Ovary (tissue), 3 donors: ENCODE data around the gene INIP.
"Not testable (repeated sequence)": the region's sequence is repeated elsewhere in the genome, so short reads cannot be mapped to it uniquely, and the experiment has no call there.

Source experiments
- EP300 ChIP-seq: sonication (generic); formaldehyde crosslinking; IDR thresholded peaks from one replicate; pipeline ENCODE4 v1.6.1; 2017; ENCODE audit warnings: antibody characterized with exemption
- POLR2A ChIP-seq: fragments of 450-650 bp; IDR thresholded peaks from one replicate; pipeline ENCODE4 v1.6.1; 2017; ENCODE audit warnings: antibody characterized with exemption, mild to moderate bottlenecking, moderate library complexity
- TF ChIP-seq, protein P1 (sequence below), 3 donors: fragments of 450-650 bp in 2 of 3; fragments of 200-600 bp in 1 of 3; IDR thresholded peaks; one replicate each; pipeline versions ENCODE4 v1.5.1 to v1.8.0; 2016 to 2022; ENCODE audit warnings: antibody characterized with exemption in 3 of 3, mild to moderate bottlenecking in 1 of 3
- donor health status: DM: no; HTN: no; CAD: no.

- not testable (repeated sequence) for TF ChIP-seq POLR2A, EP300
- TF ChIP-seq, protein P1, sequence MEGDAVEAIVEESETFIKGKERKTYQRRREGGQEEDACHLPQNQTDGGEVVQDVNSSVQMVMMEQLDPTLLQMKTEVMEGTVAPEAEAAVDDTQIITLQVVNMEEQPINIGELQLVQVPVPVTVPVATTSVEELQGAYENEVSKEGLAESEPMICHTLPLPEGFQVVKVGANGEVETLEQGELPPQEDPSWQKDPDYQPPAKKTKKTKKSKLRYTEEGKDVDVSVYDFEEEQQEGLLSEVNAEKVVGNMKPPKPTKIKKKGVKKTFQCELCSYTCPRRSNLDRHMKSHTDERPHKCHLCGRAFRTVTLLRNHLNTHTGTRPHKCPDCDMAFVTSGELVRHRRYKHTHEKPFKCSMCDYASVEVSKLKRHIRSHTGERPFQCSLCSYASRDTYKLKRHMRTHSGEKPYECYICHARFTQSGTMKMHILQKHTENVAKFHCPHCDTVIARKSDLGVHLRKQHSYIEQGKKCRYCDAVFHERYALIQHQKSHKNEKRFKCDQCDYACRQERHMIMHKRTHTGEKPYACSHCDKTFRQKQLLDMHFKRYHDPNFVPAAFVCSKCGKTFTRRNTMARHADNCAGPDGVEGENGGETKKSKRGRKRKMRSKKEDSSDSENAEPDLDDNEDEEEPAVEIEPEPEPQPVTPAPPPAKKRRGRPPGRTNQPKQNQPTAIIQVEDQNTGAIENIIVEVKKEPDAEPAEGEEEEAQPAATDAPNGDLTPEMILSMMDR (IDR thresholded peaks at IDR 0.05) = not testable (repeated sequence)
Observed at GRCh38 chr9:112673221-112673620, 44.7 kb downstream of the INIP start.
